Osteoblast (primary cell): ENCODE results near the gene LRP6. TPM values are rescaled to one million over a fixed set of nuclear protein-coding genes. Genes with fewer than 3 reads are reported as not detected.

ENCODE experiments used
- DNase-seq: peaks from one replicate; pipeline ENCODE4 v3.0.0; 2011; ENCODE audit warnings: low spot score, mixed read lengths; ENCODE audit not compliant: insufficient read length; ENCODE audit errors: missing footprints
- H2AFZ ChIP-seq: 2 replicates; pipeline ENCODE4 v1.6.0; 2011; ENCODE audit warnings: mild to moderate bottlenecking, low read length
- H3K27ac ChIP-seq: 2 replicates; pipeline ENCODE4 v1.5.1; 2011; ENCODE audit warnings: mild to moderate bottlenecking, low read depth, low read length, moderate library complexity
- H3K27me3 ChIP-seq: 2 replicates; pipeline ENCODE4 v1.6.0; 2012; ENCODE audit warnings: mild to moderate bottlenecking, control low read depth, inconsistent platforms, low read length, moderate library complexity; ENCODE audit not compliant: insufficient read depth
- H3K36me3 ChIP-seq: 2 replicates; pipeline ENCODE4 v1.5.1; 2011; ENCODE audit warnings: mild to moderate bottlenecking, low read length, control low read depth, moderate library complexity; ENCODE audit not compliant: insufficient read depth
- H3K4me1 ChIP-seq: 2 replicates; pipeline ENCODE4 v1.5.1; 2011; ENCODE audit warnings: mild to moderate bottlenecking, low read length, control low read depth, moderate library complexity; ENCODE audit not compliant: insufficient read depth
- H3K4me2 ChIP-seq: 2 replicates; pipeline ENCODE4 v1.6.0; 2011; ENCODE audit warnings: mild to moderate bottlenecking, low read length; ENCODE audit not compliant: insufficient read depth
- H3K4me3 ChIP-seq: fragments of 200-600 bp; sonication (generic); 3 replicates; pipeline ENCODE4 v1.5.1; 2012; ENCODE audit warnings: mild to moderate bottlenecking, low read length, inconsistent platforms; ENCODE audit not compliant: insufficient read depth
- H3K79me2 ChIP-seq: 2 replicates; pipeline ENCODE4 v1.6.0; 2012; ENCODE audit warnings: mild to moderate bottlenecking, low read length, control low read depth, inconsistent platforms; ENCODE audit not compliant: insufficient read depth
- H3K9me3 ChIP-seq: 2 replicates; pipeline ENCODE4 v1.5.1; 2011; ENCODE audit warnings: low read depth, low read length, control low read depth
- H4K20me1 ChIP-seq: 2 replicates; pipeline ENCODE4 v1.6.0; 2012; ENCODE audit warnings: mild to moderate bottlenecking, low read length, control low read depth; ENCODE audit not compliant: insufficient read depth
- CTCF ChIP-seq: IDR thresholded peaks from 2 replicates; pipeline ENCODE4 v1.5.1; 2011; ENCODE audit warnings: mild to moderate bottlenecking, low read depth, low read length, moderate library complexity; ENCODE audit errors: extremely low read depth
- total RNA-seq: library from RNA; depleted of rRNA; stranded (reverse); fragments of >200 nt; gene quantifications from 2 replicates; pipeline ENCODE4 v1.2.3, GENCODE V29; 2012

Gene LRP6
- total RNA-seq, 1 donor: 46.7 TPM

- Histone ChIP-seq H4K20me1 (peaks cover 5% of the 10 kb centered on the region), H3K36me3 (peaks cover 13% of the 10 kb centered on the region), H3K4me3 (no peak overlapping the region), H3K4me1 (peaks cover 14% of the 10 kb centered on the region), H3K4me2 (no peak overlapping the region), H3K27ac (no peak overlapping the region), H2AFZ (no peak overlapping the region), H3K79me2 (no peaks in the 10 kb centered on the region), H3K27me3 (no peaks in the 10 kb centered on the region), H3K9me3 (no peaks in the 10 kb centered on the region)
- no peak for TF ChIP-seq CTCF
- DNase-seq: no peak
Observed at GRCh38 chr12:12158858-12159257, 108.0 kb downstream of the LRP6 start.

- Histone ChIP-seq H3K4me2 (no peak overlapping the region), H3K36me3 (peaks cover 7% of the 10 kb centered on the region), H3K9me3 (no peaks in the 10 kb centered on the region), H3K79me2 (no peaks in the 10 kb centered on the region), H3K27ac (no peak overlapping the region), H3K4me3 (no peak overlapping the region), H3K4me1 (peaks cover 14% of the 10 kb centered on the region), H4K20me1 (peaks cover 5% of the 10 kb centered on the region), H3K27me3 (no peaks in the 10 kb centered on the region), H2AFZ (no peak overlapping the region)
- DNase-seq: no peak
- TF ChIP-seq CTCF: no peak
Observed at GRCh38 chr12:12157424-12157823, 109.4 kb downstream of the LRP6 start.

- H3K4me3 ChIP-seq: no peak overlapping the region
- H4K20me1 ChIP-seq: peaks cover 5% of the 10 kb centered on the region
- no peaks in the 10 kb centered on the region for H3K79me2 ChIP-seq
- no peak overlapping the region for H3K4me2 ChIP-seq
- no peak overlapping the region for H2AFZ ChIP-seq
- TF ChIP-seq CTCF: no peak
- H3K27me3 ChIP-seq: no peaks in the 10 kb centered on the region
- H3K36me3 ChIP-seq: peaks cover 7% of the 10 kb centered on the region
- no peaks in the 10 kb centered on the region for H3K9me3 ChIP-seq
- DNase-seq: no peak
- H3K4me1 ChIP-seq: peaks cover 14% of the 10 kb centered on the region
- H3K27ac ChIP-seq: no peak overlapping the region
Observed at GRCh38 chr12:12156828-12157227, 110.0 kb downstream of the LRP6 start.

GRCh38 chr12:12156116-12156515 lies 110.7 kb downstream of the LRP6 start:
- Histone ChIP-seq H4K20me1 (peaks cover 5% of the 10 kb centered on the region), H3K27me3 (no peaks in the 10 kb centered on the region), H3K9me3 (no peaks in the 10 kb centered on the region), H3K27ac (no peak overlapping the region), H3K4me1 (peaks cover 14% of the 10 kb centered on the region), H3K79me2 (no peaks in the 10 kb centered on the region), H3K4me2 (no peak overlapping the region), H3K36me3 (peaks cover 7% of the 10 kb centered on the region), H3K4me3 (no peak overlapping the region), H2AFZ (no peak overlapping the region)
- no peak for TF ChIP-seq CTCF
- no peak for DNase-seq
